Right ventricle myocardium superior (tissue), 1 donor: ENCODE measurements around the gene CKB. TPM values are rescaled to one million over a fixed set of nuclear protein-coding genes. Genes with fewer than 3 reads are reported as not detected.
"Not testable (repeated sequence)": the region's sequence is repeated elsewhere in the genome, so short reads cannot be mapped to it uniquely, and the experiment has no call there.

Experiments used
- ATAC-seq: fragments of 200-7000 bp; cut with Tn5 transposase; one replicate; pipeline ENCODE4 v1.9.1; 2020; ENCODE audit warnings: mild to moderate bottlenecking; ENCODE audit not compliant: poor library complexity
- DNase-seq: peaks from one replicate; pipeline ENCODE4 v3.0.0-alpha.2; 2020
- intact Hi-C: fragments of 100-400 bp; cut with DNase I; formaldehyde crosslinking; loops from one replicate; pipeline ENCODE4 v1.11.2; 2022
- total RNA-seq: library from RNA; stranded (reverse); fragmentation: NEBNext Ultra II Directional; extraction: Animal tissue kit (Norgen Biotek cat#: 25700); gene quantifications from one replicate; pipeline ENCODE4 v1.2.1, GENCODE V29; 2021
- donor health status: DM: no; HTN: yes; CAD: no; lungs with severe emphysema.

The CKB gene
- total RNA-seq, 1 donor from 2014 or later: 702 TPM

- intact Hi-C loops: no loop called here
- DNase-seq (peak; percentile 92), ATAC-seq (peak; percentile 60)
Measured at GRCh38 chr14:103520657-103521437, 1.8 kb downstream of the CKB start.

GRCh38 chr14:103520269-103520656 lies 2.4 kb downstream of the CKB start:
- ATAC-seq (no peak), DNase-seq (no peak)
- intact Hi-C loops: no loop called here

DNA sequence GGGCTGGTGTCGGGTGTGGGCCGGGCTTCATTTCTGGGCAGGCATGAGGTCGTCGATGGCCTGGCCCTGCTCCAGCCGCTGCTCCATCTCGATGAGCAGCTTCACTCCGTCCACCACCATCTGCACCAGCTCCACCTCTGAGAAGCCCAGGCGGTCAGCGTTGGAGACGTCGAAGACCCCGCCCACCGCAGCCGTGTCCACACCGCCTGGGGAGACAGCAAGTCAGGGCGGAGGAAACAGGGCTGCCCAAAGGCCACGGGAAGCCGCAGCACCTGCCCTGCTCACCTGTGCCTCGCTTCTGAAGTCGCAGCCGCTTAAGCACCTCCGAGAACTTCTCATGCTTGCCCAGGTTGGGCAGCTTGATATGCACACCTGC lies 2.8 kb downstream of the CKB start:
- intact Hi-C loops: no loop called here
- no peak for ATAC-seq

DNA sequence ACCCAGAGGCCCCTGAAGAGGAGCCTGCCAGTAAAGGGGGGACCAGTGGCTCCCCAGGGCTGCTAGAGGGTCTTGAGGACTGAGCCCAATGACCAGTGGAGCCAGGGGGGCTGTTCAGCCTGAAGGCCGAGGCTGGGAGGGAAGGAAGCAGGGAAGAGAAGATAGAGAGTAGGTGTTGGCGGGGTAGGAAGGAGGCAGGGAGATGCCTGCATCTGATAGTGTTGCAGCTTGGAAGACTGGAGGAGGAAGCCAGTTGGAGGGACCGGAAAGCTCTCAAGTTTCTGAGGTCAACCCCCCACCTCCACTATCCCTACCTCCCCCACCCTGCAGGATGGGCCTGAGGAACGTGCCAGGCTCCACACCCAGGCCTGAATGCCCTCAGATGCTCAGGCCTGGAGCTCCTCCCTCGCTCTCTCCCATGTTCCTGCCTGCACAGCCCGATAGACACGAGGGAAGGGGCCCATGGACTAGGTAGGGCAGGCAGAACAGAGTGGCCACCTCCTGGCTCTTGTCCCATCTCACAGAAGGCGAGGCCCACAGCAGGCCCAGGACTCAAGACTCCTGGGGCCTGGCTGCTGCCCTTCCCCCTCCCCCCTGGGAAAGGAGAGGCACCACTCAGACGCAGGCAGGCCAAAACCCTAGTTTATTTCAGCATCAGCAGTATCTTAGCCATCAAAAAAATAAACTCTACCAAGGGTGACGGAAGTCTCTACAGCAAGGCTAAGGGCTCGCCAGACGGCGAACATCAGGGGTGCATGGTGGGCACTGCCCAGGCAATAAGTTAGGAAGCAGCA lies 3.4 kb downstream of the CKB start:
- intact Hi-C loops: no loop called here
- ATAC-seq (no peak), DNase-seq (peak; percentile 53)

More for the DNA sequence above, 2.8 kb downstream of the CKB start:
- peak; percentile 72 for DNase-seq

DNA sequence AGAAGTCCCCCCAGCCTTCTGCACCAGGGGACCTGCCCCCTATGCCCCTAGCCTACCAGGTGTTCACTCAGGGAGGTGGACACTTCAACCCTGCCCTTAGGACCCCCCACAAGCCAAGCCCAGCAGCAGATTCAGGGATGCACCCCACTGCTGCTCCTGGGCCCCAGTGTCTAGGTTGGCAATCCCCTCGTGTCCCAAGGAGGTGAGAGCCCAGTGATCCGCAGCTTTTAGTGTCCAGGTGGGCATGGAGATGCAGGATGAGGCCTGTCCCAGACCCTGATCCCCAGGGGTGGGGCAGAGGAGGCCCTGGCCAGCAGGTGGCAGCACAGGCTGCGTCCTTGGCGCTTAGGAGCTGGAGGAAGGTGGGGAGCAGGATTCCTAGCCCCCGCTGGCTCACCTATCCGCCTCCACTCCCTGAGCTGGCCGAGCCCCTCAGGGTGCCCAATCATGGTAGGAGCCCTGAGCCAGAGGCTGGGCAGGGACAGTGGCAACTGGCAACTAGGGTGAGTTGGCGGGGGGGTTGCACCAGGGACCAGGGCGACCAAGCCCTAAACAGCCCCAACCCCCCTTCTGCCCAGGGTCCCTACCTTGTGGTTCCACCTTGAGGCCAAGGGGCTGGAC lies 4.1 kb downstream of the CKB start:
- DNase-seq (peak; percentile 84), ATAC-seq (peak; percentile 42)
- intact Hi-C loops: no loop called here

DNA sequence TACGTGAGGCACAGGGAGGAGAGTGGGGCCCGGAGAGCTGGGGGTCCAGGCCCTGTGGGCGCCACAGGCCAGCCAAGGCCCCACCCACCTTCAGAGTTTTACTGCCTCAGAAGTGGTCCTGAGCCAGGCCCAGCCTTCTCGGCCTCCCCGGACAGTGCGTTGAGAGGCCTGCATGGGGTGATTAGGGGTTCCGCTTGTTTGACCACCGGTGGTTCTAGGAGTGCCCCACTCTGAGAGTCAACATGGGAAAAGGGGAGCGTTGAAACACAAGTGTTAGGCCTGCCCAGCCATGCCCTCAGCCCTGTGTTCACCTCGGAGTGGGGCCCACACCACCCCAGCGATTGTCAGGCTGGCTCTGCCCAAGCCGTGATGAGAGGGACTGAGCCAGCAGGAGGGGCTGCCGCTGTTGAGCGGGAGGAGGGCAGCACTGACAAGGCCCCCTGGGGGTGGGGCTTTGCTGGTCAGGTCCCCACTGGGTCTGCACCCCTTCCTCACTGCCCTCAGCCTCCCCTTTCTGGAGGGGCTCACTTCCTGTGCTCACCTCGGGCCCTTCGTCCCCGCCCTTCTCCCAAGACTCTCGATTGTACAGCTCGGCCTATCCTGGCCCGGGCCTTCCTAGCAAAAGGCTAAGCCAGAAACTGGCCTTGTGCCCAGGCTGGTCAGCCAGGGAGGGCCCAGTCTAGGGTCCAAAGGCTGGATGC lies 4.8 kb downstream of the CKB start:
- DNase-seq (peak; percentile 61), ATAC-seq (peak; percentile 4)
- intact Hi-C loops: no loop called here

- ATAC-seq: no peak
- DNase-seq: no peak
- intact Hi-C loops: no loop called here
Measured at GRCh38 chr14:103517174-103517566, 5.5 kb downstream of the CKB start.

DNA sequence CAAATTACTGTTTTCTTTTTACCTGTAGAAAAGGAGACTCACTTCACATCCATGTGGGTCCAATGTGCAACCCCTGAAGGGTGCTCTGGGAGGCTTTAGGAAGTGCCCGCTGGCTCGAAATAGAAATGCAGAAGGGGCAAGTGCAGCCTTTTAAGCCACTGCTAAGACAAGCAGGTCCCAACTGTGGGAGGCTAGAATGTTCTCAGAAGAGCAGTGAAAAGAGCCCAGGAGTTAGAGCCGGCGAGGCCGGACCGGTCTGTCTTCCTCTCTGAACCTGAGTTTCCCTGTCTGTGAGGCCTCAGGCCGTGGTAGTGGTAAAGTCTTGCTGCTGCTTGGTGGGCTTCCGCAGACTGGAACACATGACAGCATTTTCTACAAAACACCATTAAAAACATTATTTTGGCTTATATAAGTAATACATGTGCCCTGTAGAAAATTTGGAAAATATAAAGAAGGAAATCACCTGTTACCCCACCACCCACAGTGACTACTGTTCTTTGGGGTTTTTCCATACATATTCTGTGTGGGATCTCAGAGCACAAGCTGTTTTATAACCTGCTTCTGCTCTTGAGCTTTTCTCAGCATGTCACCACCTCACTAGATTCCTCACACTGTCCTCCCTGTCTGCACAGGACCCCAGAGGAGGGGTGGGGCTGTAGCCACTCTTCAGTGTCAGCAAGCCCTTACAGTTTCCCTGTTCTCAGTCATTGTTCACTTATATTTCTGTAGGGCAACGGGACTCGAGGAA lies 6.0 kb downstream of the CKB start:
- DNase-seq (no peak), ATAC-seq (no peak)
- intact Hi-C loops: no loop called here

DNA sequence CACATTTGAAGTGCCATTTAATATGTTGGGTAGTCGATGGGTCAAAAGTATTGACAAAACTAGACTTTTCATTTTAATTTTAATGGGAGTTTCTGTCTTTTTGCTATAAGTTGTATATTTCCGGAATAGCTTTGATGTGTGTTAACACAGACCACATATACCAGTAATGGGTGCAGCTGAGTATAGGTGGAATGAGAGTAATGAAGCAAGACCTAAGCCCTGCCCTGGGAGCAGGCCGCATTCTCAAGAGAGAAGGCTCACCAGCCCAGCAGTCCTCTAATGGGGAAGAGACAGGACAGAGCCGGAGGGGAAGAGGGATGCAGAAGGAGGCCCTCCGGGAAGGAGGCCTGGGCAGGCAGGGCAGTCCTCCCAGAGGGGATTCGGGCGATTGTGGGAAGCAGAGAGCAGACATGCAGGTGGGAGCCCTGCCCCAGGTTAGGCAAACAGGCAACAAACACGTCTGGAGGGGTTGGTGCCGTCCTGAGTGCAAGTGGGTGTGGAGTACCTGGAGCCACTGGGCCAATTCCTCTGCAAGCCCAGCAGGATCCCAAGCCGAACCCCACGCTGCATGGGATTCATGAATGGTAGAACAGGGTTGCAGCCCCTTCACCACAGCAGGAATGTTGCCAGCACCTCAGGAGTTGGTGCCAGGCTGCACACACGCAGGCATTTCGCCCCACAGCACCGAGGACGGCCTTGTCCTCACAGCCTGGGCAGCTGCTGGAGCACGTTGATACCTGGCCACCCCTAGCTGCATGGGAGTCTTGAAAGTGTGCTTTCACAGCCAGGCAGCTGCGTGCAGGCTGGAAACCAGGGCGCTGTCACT lies 7.8 kb downstream of the CKB start:
- ATAC-seq: no peak
- DNase-seq: no peak
- intact Hi-C loops: no loop called here

- DNase-seq: no peak
- intact Hi-C loops: no loop called here
- peak; percentile 70 for ATAC-seq
Measured at GRCh38 chr14:103512701-103513611, 9.7 kb downstream of the CKB start.

GRCh38 chr14:103512180-103512579 lies 10.4 kb downstream of the CKB start:
- intact Hi-C loops, ATAC-seq, DNase-seq: not testable (repeated sequence)

- ATAC-seq: no peak
- intact Hi-C loops: no loop called here
- no peak for DNase-seq
Measured at GRCh38 chr14:103510724-103511693, 11.6 kb downstream of the CKB start.

DNA sequence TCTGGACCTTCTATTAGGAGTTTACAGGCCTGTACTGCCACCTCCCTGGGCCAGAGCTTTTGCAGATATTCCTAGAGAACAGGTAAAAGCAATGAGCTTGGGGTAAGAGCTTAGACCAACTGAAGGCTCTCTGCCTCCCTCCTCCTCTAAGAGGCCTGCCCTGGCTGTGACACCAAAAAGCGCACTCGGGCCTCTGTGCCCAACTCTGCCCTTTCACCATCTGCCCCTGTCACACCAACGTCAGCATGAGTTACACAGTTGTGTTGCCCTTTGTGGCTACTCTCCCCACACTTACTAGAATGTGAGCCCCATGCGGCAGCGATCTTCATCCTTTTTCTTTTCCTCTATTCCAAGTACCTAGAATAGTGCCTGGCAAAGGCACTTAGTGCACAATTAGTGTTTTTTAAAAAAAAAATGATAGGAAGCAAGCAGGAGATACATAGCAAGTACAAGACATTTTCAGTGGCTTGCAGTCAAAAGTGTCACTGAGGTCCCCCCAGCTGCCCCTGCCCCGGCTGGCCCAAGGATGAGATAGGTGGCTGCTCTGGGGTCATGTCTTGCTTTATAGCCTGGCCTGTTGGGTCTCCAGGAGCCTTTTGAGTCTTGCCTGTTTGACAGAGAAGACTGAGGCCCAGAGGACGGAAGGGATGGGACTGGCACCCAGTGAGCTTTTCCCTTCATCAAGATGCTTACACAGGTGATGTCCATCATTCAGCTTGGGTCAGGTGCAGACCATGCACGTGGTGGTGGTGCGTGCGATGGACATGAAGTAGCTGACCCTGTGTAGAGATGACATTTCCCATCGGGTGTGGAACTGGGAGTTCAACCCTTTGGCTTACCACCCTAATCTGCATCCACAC lies 12.5 kb downstream of the CKB start:
- ATAC-seq (no peak), DNase-seq (no peak)
- intact Hi-C loops: no loop called here

DNA sequence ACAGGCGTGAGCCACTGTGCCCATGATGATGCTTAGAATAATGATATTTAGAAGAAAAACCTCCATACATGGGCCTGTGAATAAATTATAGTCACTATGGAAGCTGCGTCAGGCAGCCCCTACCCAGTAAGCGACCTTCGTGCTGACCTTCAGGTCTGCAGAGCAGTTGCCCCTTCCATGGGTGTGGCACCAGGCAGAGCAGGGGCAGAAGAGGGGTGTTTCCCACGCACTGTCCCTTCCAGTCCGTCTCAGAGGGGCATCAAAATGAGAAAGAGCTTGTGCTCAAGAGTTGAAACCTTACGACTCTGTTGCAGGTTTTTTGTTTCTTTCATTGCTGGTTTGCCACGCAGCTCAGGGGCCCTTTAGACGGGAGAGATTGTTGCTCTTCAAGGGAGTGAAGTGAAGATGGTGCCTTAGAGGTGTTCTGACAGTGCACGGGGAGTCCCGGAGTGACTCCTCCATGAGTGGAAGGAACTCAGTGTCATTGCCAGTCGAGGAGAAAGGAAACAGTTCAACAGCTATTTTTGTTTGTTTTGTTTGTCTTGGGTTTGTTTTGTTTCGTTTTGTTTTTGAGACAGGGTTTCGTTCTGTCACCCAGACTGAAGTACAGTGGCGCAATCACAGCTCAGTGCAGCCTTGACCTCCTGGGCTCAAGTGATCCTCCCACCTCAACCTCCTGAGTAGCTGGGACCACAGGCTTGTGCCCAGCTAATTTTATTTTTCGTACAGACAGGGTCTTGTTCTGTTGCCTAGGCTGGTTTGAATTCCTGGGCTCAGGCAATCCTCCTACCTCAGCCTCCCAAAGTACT lies 13.9 kb downstream of the CKB start:
- no peak for DNase-seq
- intact Hi-C loops: no loop called here
- no peak for ATAC-seq
